Esophagus squamous epithelium (tissue), 4 donors: ENCODE measurements around the gene ARHGEF37.

Experiments
- CTCF ChIP-seq, 6 experiments: fragments of 450-650 bp in 4 of 6; fragments of 200-600 bp in 2 of 6; sonication (generic) in 2 of 6; IDR thresholded peaks; one replicate each; pipeline ENCODE4 v1.5.1; 2016 to 2019; ENCODE audit warnings: antibody characterized with exemption in 6 of 6, mild to moderate bottlenecking in 4 of 6, moderate library complexity in 4 of 6
- POLR2A ChIP-seq, 4 donors: fragments of 450-650 bp; IDR thresholded peaks; one replicate each; pipeline ENCODE4 v1.6.1; 2017; ENCODE audit warnings: antibody characterized with exemption in 4 of 4, mild to moderate bottlenecking in 4 of 4, moderate library complexity in 3 of 4

GRCh38 chr5:149543361-149544027, 37.8 kb upstream of the ARHGEF37 start:
- TF ChIP-seq CTCF (IDR thresholded peaks at IDR 0.05) (no peak), POLR2A (IDR thresholded peaks at IDR 0.05) (no peak)
